ENCODE results near the gene INVS. TPM values are rescaled to one million over a fixed set of nuclear protein-coding genes. Genes with fewer than 3 reads are reported as not detected.
A peak's percentile ranks its signal among the peaks of the same experiment; 100 is the strongest.

The INVS gene
- total and polyA plus RNA-seq, 2 experiments from 2014 or later = 9.4 to 15.3 TPM

GRCh38 chr9:100219347-100219746 lies 120.3 kb downstream of the INVS start:
- DNase-seq (ENCODE audit: low read depth in 1 of 2, low spot score in 1 of 2) = no peak
- no peak overlapping the region for H3K27ac ChIP-seq
- no peaks in the 10 kb centered on the region for H3K27me3 ChIP-seq
- no peak for TF ChIP-seq CTCF (IDR thresholded peaks at IDR 0.05; ENCODE audit: low read depth, low read length)
- H3K4me1 ChIP-seq (ENCODE audit: low read depth) = peaks cover 8% of the 10 kb centered on the region
- H3K4me3 ChIP-seq = no peak overlapping the region
- no peaks in the 10 kb centered on the region for H3K9me3 ChIP-seq (ENCODE audit: low read depth)
- H3K36me3 ChIP-seq = no peaks in the 10 kb centered on the region

GRCh38 chr9:100220936-100221335 lies 121.9 kb downstream of the INVS start:
- no peak for DNase-seq (ENCODE audit: low read depth in 1 of 2, low spot score in 1 of 2)
- H3K4me3 ChIP-seq = no peak overlapping the region
- no peak overlapping the region for H3K27ac ChIP-seq
- no peaks in the 10 kb centered on the region for H3K27me3 ChIP-seq
- no peak for TF ChIP-seq CTCF (IDR thresholded peaks at IDR 0.05; ENCODE audit: low read depth, low read length)
- peaks cover 8% of the 10 kb centered on the region for H3K4me1 ChIP-seq (ENCODE audit: low read depth)
- H3K36me3 ChIP-seq = no peaks in the 10 kb centered on the region
- H3K9me3 ChIP-seq (ENCODE audit: low read depth) = no peaks in the 10 kb centered on the region

GRCh38 chr9:100221538-100221937 lies 122.5 kb downstream of the INVS start:
- H3K9me3 ChIP-seq (ENCODE audit: low read depth) = no peaks in the 10 kb centered on the region
- H3K27ac ChIP-seq = no peak overlapping the region
- no peak overlapping the region for H3K4me3 ChIP-seq
- H3K4me1 ChIP-seq (ENCODE audit: low read depth) = peaks cover 8% of the 10 kb centered on the region
- DNase-seq (ENCODE audit: low read depth in 1 of 2, low spot score in 1 of 2) = no peak
- no peaks in the 10 kb centered on the region for H3K27me3 ChIP-seq
- TF ChIP-seq CTCF (IDR thresholded peaks at IDR 0.05; ENCODE audit: low read depth, low read length) = no peak
- H3K36me3 ChIP-seq = peaks cover 3% of the 10 kb centered on the region

- H3K27ac ChIP-seq = no peak overlapping the region
- peak; percentile 47 for TF ChIP-seq CTCF (IDR thresholded peaks at IDR 0.05; ENCODE audit: low read depth, low read length)
- no peaks in the 10 kb centered on the region for H3K9me3 ChIP-seq (ENCODE audit: low read depth)
- DNase-seq (ENCODE audit: low read depth in 1 of 2, low spot score in 1 of 2) = peak in 1 of 2 donors; percentile 59
- H3K36me3 ChIP-seq = peaks cover 3% of the 10 kb centered on the region
- H3K4me3 ChIP-seq = no peak overlapping the region
- H3K4me1 ChIP-seq (ENCODE audit: low read depth) = peaks cover 8% of the 10 kb centered on the region
- no peaks in the 10 kb centered on the region for H3K27me3 ChIP-seq
Measured at GRCh38 chr9:100222674-100223073, 123.6 kb downstream of the INVS start.

- no peak overlapping the region for H3K4me3 ChIP-seq
- DNase-seq (ENCODE audit: low read depth in 1 of 2, low spot score in 1 of 2) = no peak
- H3K9me3 ChIP-seq (ENCODE audit: low read depth) = no peaks in the 10 kb centered on the region
- no peak for TF ChIP-seq CTCF (IDR thresholded peaks at IDR 0.05; ENCODE audit: low read depth, low read length)
- no peak overlapping the region for H3K27ac ChIP-seq
- H3K36me3 ChIP-seq = peaks cover 13% of the 10 kb centered on the region
- H3K4me1 ChIP-seq (ENCODE audit: low read depth) = no peaks in the 10 kb centered on the region
- H3K27me3 ChIP-seq = no peaks in the 10 kb centered on the region
Measured at GRCh38 chr9:100227636-100228035, 128.6 kb downstream of the INVS start.

Measured in cardiac muscle cell (in vitro differentiated cells and primary cell).